Activated CD4-positive, alpha-beta T cell treated with anti-CD3 and anti-CD28 coated beads, Interleukin-2, amount 10 ng/mL, durations not matched to agents 7 days and 5 days (primary cell): Measurements from ENCODE around the gene SLC1A5. TPM values are rescaled to one million over a fixed set of nuclear protein-coding genes. Genes with fewer than 3 reads are reported as not detected.
"Not testable (repeated sequence)": the region's sequence is repeated elsewhere in the genome, so short reads cannot be mapped to it uniquely, and the experiment has no call there.

ENCODE experiments used
- CTCF ChIA-PET: fragments of 350-600 bp; sonication (Branson Sonifier 250); formaldehyde crosslinking; loops from one replicate; lab custom pipeline; 2021; ENCODE audit warnings: antibody characterized with exemption; lab: Charles Lee
- POLR2A ChIA-PET: fragments of 350-600 bp; sonication (Branson Sonifier 250); formaldehyde crosslinking; loops from one replicate; lab custom pipeline; 2021; ENCODE audit warnings: antibody characterized with exemption; lab: Charles Lee
- DNase-seq: peaks from one replicate; pipeline ENCODE4 v3.0.0-alpha.2; 2020
- H3K27ac Mint-ChIP-seq: one replicate; pipeline ENCODE4 v1.8.0; 2021; ENCODE audit warnings: mild to moderate bottlenecking, moderate library complexity, mixed read lengths
- H3K27me3 Mint-ChIP-seq: one replicate; pipeline ENCODE4 v1.8.0; 2021; ENCODE audit warnings: mixed read lengths
- H3K36me3 Mint-ChIP-seq: one replicate; pipeline ENCODE4 v1.8.0; 2021; ENCODE audit warnings: low read depth, mixed read lengths
- H3K4me1 Mint-ChIP-seq: one replicate; pipeline ENCODE4 v1.8.0; 2021; ENCODE audit warnings: mixed read lengths
- H3K4me3 Mint-ChIP-seq: one replicate; pipeline ENCODE4 v1.8.0; 2021; ENCODE audit warnings: mild to moderate bottlenecking, moderate library complexity, mixed read lengths
- H3K9me3 Mint-ChIP-seq: one replicate; pipeline ENCODE4 v1.8.0; 2021; ENCODE audit warnings: mixed read lengths
- total RNA-seq, 2 experiments: library from RNA; stranded (reverse); gene quantifications; one replicate each; pipeline ENCODE4 v1.2.3, GENCODE V29; 2021

The SLC1A5 gene
- total RNA-seq, 2 experiments from 2014 or later, result 104 to 108 TPM

GRCh38 chr19:46760897-46761296 lies 27.5 kb downstream of the SLC1A5 start:
- CTCF ChIA-PET, result interaction anchor here (0.9 to 1.1 kb wide), 2 partner anchors 9 to 79 kb away, joined by 3 read pairs; no protein-coding TSS in a partner anchor
- DNase-seq, H3K4me3 Mint-ChIP-seq, H3K36me3 Mint-ChIP-seq, H3K27me3 Mint-ChIP-seq, H3K9me3 Mint-ChIP-seq, POLR2A ChIA-PET, H3K4me1 Mint-ChIP-seq, H3K27ac Mint-ChIP-seq: not testable (repeated sequence)

GRCh38 chr19:46760363-46760762 lies 28.0 kb downstream of the SLC1A5 start:
- ChIA-PET CTCF (interaction anchor here (0.9 kb wide), 1 partner anchor 80 kb away, joined by 3 read pairs; no protein-coding TSS in a partner anchor), POLR2A (no interaction called here)
- Mint-ChIP-seq H3K27me3 (no peaks in the 10 kb centered on the region), H3K36me3 (peaks cover 3% of the 10 kb centered on the region), H3K27ac (no peak overlapping the region), H3K4me3 (no peak overlapping the region), H3K4me1 (peaks cover 5% of the 10 kb centered on the region), H3K9me3 (no peaks in the 10 kb centered on the region)
- DNase-seq, result no peak

- Mint-ChIP-seq H3K4me1 (peaks cover 7% of the 10 kb centered on the region), H3K27me3 (no peaks in the 10 kb centered on the region), H3K27ac (no peak overlapping the region), H3K36me3 (peaks cover 3% of the 10 kb centered on the region), H3K4me3 (no peak overlapping the region), H3K9me3 (no peaks in the 10 kb centered on the region)
- no peak for DNase-seq
- ChIA-PET POLR2A (no interaction called here), CTCF (no interaction called here)
Measured at GRCh38 chr19:46759817-46760333, 28.5 kb downstream of the SLC1A5 start.

- Mint-ChIP-seq H3K36me3 (peaks cover 3% of the 10 kb centered on the region), H3K27ac (no peak overlapping the region), H3K4me3 (no peak overlapping the region), H3K4me1 (peaks cover 7% of the 10 kb centered on the region), H3K27me3 (no peaks in the 10 kb centered on the region), H3K9me3 (no peaks in the 10 kb centered on the region)
- ChIA-PET POLR2A (no interaction called here), CTCF (interaction anchor here (4.0 kb wide), 1 partner anchor 81 kb away, joined by 35 read pairs; no protein-coding TSS in a partner anchor)
- DNase-seq, result no peak
Measured at GRCh38 chr19:46759206-46759605, 29.2 kb downstream of the SLC1A5 start.

- no peak for DNase-seq
- POLR2A ChIA-PET, result no interaction called here
- no peaks in the 10 kb centered on the region for H3K27me3 Mint-ChIP-seq
Measured at GRCh38 chr19:46756544-46756888, 31.9 kb downstream of the SLC1A5 start.

GRCh38 chr19:46755853-46756543 lies 32.4 kb downstream of the SLC1A5 start:
- no peaks in the 10 kb centered on the region for H3K27me3 Mint-ChIP-seq
- no peak overlapping the region for H3K4me3 Mint-ChIP-seq
- no peak for DNase-seq
- H3K4me1 Mint-ChIP-seq, result peaks cover 16% of the 10 kb centered on the region
- ChIA-PET POLR2A (no interaction called here), CTCF (interaction anchor here (0.6 to 4.0 kb wide), 4 partner anchors 51 to 448 kb away, joined by 3 to 35 read pairs (median 7); no protein-coding TSS in a partner anchor)
- peaks cover 3% of the 10 kb centered on the region for H3K36me3 Mint-ChIP-seq
- H3K27ac Mint-ChIP-seq, result no peak overlapping the region
- H3K9me3 Mint-ChIP-seq, result no peaks in the 10 kb centered on the region

More at GRCh38 chr19:46756544-46756888, 31.9 kb downstream of the SLC1A5 start:
- Mint-ChIP-seq H3K4me3 (no peak overlapping the region), H3K36me3 (peaks cover 3% of the 10 kb centered on the region), H3K4me1 (peaks cover 16% of the 10 kb centered on the region), H3K9me3 (no peaks in the 10 kb centered on the region), H3K27ac (no peak overlapping the region)
- CTCF ChIA-PET, result interaction anchor here (0.6 to 4.0 kb wide), 4 partner anchors 14 to 449 kb away, joined by 3 to 35 read pairs (median 6); no protein-coding TSS in a partner anchor

GRCh38 chr19:46755077-46755852 lies 33.1 kb downstream of the SLC1A5 start:
- no peaks in the 10 kb centered on the region for H3K9me3 Mint-ChIP-seq
- ChIA-PET POLR2A (no interaction called here), CTCF (interaction anchor here (0.6 to 4.0 kb wide), 8 partner anchors 11 to 94 kb away, joined by 3 to 35 read pairs (median 8); partner anchors contain the start of gene DACT3)
- peaks cover 16% of the 10 kb centered on the region for H3K4me1 Mint-ChIP-seq
- H3K27me3 Mint-ChIP-seq, result no peaks in the 10 kb centered on the region
- H3K36me3 Mint-ChIP-seq, result peaks cover 3% of the 10 kb centered on the region
- H3K4me3 Mint-ChIP-seq, result no peak overlapping the region
- DNase-seq, result no peak
- H3K27ac Mint-ChIP-seq, result no peak overlapping the region

GRCh38 chr19:46753420-46754155 lies 34.8 kb downstream of the SLC1A5 start:
- POLR2A ChIA-PET, result no interaction called here
- CTCF ChIA-PET, result interaction anchor here (0.5 to 5.1 kb wide), 24 partner anchors 9 to 245 kb away, joined by 3 to 42 read pairs (median 4); partner anchors contain the start of genes AP2S1, DACT3 and SLC1A5
- Mint-ChIP-seq H3K4me3 (no peak overlapping the region), H3K27me3 (no peaks in the 10 kb centered on the region), H3K9me3 (no peaks in the 10 kb centered on the region), H3K4me1 (peaks cover 18% of the 10 kb centered on the region), H3K36me3 (peaks cover 5% of the 10 kb centered on the region), H3K27ac (no peak overlapping the region)
- DNase-seq, result peak; percentile 83

GRCh38 chr19:46748325-46749109 lies 39.9 kb downstream of the SLC1A5 start:
- Mint-ChIP-seq H3K36me3 (peaks cover 6% of the 10 kb centered on the region), H3K4me3 (peak overlapping the region; percentile 38), H3K27ac (no peak overlapping the region), H3K27me3 (no peaks in the 10 kb centered on the region), H3K9me3 (no peaks in the 10 kb centered on the region), H3K4me1 (peaks cover 39% of the 10 kb centered on the region)
- CTCF ChIA-PET, result interaction anchor here (0.6 to 1.5 kb wide), 4 partner anchors 18 to 1628 kb away, joined by 3 to 8 read pairs (median 7); no protein-coding TSS in a partner anchor
- DNase-seq, result peak; percentile 83
- POLR2A ChIA-PET, result interaction anchor here (0.7 kb wide), 1 partner anchor 92 kb away, joined by 3 read pairs; no protein-coding TSS in a partner anchor

- H3K4me1 Mint-ChIP-seq, result peaks cover 52% of the 10 kb centered on the region
- H3K36me3 Mint-ChIP-seq, result peaks cover 15% of the 10 kb centered on the region
- ChIA-PET CTCF (no interaction called here), POLR2A (no interaction called here)
- no peaks in the 10 kb centered on the region for H3K27me3 Mint-ChIP-seq
- H3K4me3 Mint-ChIP-seq, result peak within 1 kb of the TSS; percentile 93
- DNase-seq, result peak; percentile 59
- H3K9me3 Mint-ChIP-seq, result no peaks in the 10 kb centered on the region
- H3K27ac Mint-ChIP-seq, result peak within 1 kb of the TSS; percentile 91
Measured at GRCh38 chr19:46746281-46747057, 41.9 kb downstream of the SLC1A5 start, which contains the start of gene STRN4. STRN4 (minus strand) TSS chr19:46746450; CDS start chr19:46746430, 20 bp downstream.
